Measurements from ENCODE around the gene IGF2R. TPM values are rescaled to one million over a fixed set of nuclear protein-coding genes. Genes with fewer than 3 reads are reported as not detected.
"Not testable (repeated sequence)": the region's sequence is repeated elsewhere in the genome, so short reads cannot be mapped to it uniquely, and the experiment has no call there.

The IGF2R gene
- total RNA-seq, 2 donors from 2014 or later: 50.8 TPM

- WGBS, 2 donors: 95 to 98% methylated on average over 7 of the region's 7 CpGs
- intact Hi-C loops (cut with DNase I): no loop called here
- Histone ChIP-seq H3K9me3 (no peaks in the 10 kb centered on the region), H3K4me3 (no peak overlapping the region), H3K27ac (no peak overlapping the region), H3K36me3 (replicated peaks in 1 of 2; ENCODE audit: insufficient read depth in 1 of 2, low read depth in 2 of 2) (peaks cover 25 to 57% of the 10 kb centered on the region in 2 donors), H3K27me3 (no peaks in the 10 kb centered on the region), H3K4me1 (no peaks in the 10 kb centered on the region)
- ATAC-seq: no peak
- DNase-seq: no peak
- TF ChIP-seq POLR2A (IDR thresholded peaks at IDR 0.05): no peak
- TF ChIP-seq CTCF (IDR thresholded peaks at IDR 0.05): no peak
Measured at GRCh38 chr6:160089534-160089897, 120.6 kb downstream of the IGF2R start.

DNA sequence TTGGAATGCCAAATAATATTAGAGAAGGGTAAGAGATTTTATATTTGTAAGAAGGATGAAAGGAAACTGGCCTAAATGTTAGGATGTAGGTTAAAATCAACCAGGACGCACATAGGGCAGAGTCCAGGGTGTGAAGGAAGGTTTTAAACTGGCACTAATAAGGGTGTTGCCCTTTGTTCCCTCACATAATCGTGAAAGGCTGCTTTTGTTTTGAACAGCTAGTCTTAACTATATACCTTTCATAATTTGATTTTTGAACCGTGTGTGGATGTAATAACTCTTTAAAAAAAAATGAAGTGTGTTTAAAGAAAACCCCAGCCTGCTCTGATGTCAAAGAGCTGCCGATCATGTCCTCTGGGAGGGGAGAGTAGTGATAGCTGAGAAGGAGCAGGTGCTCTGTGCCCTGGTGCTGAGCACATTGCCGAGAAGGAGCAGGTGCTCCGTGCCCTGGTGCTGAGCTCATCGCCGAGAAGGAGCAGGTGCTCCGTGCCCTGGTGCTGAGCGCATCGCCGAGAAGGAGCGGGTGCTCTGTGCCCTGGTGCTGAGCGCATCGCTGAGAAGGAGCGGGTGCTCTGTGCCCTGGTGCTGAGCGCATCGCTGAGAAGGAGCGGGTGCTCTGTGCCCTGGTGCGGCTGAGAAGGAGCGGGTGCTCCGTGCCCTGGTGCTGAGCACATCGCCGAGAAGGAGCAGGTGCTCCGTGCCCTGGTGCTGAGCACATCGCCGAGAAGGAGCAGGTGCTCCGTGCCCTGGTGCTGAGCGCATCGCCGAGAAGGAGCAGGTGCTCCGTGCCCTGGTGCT is 121.8 kb downstream of the IGF2R start:
- H3K27me3 ChIP-seq; intact Hi-C loops (cut with DNase I); DNase-seq; ATAC-seq; H3K4me1 ChIP-seq; H3K27ac ChIP-seq; H3K9me3 ChIP-seq; H3K4me3 ChIP-seq: not testable (repeated sequence)
- WGBS, 2 donors: 91 to 92% methylated on average over 29 to 31 of the region's 32 CpGs
- H3K36me3 ChIP-seq (replicated peaks in 1 of 2; ENCODE audit: insufficient read depth in 1 of 2, low read depth in 2 of 2): peaks cover 18 to 48% of the 10 kb centered on the region in 2 donors

DNA sequence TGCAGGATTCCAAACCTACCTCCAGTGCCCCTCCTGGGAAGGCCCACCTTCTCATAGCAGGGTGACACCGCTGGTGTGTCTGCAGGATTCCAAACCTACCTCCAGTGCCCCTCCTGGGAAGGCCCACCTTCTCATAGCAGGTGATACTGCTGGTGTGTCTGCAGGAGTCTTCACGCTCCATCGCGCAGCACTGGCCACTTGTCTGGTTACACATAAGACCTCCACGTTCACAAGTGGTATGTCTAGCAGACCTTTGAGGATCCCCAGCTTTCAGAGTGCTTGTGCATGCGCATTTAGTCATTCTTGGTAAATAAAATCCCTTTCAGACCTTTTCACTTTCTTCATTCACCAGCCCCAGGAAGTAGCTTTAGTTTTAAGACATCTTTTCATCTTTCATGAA is 123.3 kb downstream of the IGF2R start:
- intact Hi-C loops (cut with DNase I); H3K4me3 ChIP-seq: not testable (repeated sequence)
- H3K36me3 ChIP-seq (replicated peaks in 1 of 2; ENCODE audit: insufficient read depth in 1 of 2, low read depth in 2 of 2): peaks cover 18 to 48% of the 10 kb centered on the region in 2 donors

DNA sequence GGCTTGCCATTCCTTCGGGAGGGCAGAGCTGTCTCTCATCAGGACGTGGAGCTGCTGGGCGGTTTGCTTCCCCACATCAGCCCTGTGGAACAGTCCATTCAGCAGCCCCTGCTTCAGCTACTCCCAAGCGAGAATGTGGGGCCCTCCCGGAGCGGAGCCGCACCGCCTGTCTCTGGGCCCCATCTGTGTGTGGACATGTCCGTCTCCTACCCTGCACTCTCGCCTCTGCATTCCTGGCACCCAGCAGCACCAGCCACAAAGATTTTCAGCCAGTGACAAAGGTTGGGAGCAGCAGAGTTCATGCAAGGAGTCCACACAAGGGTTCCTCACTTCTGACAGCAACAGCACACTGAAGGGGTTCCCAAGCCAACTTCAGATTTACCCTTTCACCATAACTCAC is 123.7 kb downstream of the IGF2R start:
- TF ChIP-seq POLR2A (IDR thresholded peaks at IDR 0.05): no peak
- no peak for TF ChIP-seq CTCF (IDR thresholded peaks at IDR 0.05)
- H3K9me3 ChIP-seq: no peaks in the 10 kb centered on the region
- no peak overlapping the region for H3K27ac ChIP-seq
- H3K36me3 ChIP-seq (replicated peaks in 1 of 2; ENCODE audit: insufficient read depth in 1 of 2, low read depth in 2 of 2): peaks cover 18 to 48% of the 10 kb centered on the region in 2 donors
- 91 to 92% methylated on average over 10 of the region's 10 CpGs for WGBS, 2 donors
- ATAC-seq (no peak), DNase-seq (no peak)
- H3K4me1 ChIP-seq: no peaks in the 10 kb centered on the region
- H3K27me3 ChIP-seq: no peaks in the 10 kb centered on the region
- intact Hi-C loops (cut with DNase I): no loop called here
- H3K4me3 ChIP-seq: no peak overlapping the region

More for the DNA sequence above, 123.3 kb downstream of the IGF2R start:
- not testable (repeated sequence) for H3K9me3 ChIP-seq, ATAC-seq, H3K4me1 ChIP-seq, H3K27ac ChIP-seq, DNase-seq, H3K27me3 ChIP-seq
- WGBS, 2 donors: 94 to 96% methylated on average over 5 of the region's 6 CpGs

DNA sequence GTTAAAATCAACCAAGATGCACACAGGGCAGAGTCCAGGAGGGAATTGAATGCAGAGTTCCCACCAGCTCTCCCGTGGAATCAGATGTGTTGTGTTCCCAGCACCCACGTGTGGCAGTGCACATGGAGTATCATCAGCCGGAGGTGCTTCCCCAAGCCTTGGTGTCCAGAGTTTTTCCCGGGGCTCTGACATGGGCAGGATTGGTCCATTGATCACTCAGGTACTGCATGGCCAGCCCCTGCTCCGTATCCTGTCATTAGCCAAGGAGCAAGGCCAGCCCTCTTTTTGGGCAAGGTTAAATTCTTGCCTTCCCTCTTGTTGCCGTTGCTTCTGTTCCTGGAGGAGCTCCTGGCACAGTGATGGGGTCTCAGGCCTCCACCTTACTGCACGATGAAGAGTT is 124.2 kb downstream of the IGF2R start:
- ATAC-seq: no peak
- Histone ChIP-seq H3K4me1 (no peaks in the 10 kb centered on the region), H3K36me3 (replicated peaks in 1 of 2; ENCODE audit: insufficient read depth in 1 of 2, low read depth in 2 of 2) (peaks cover 18 to 50% of the 10 kb centered on the region in 2 donors), H3K4me3 (no peak overlapping the region), H3K27ac (no peak overlapping the region), H3K9me3 (no peaks in the 10 kb centered on the region), H3K27me3 (no peaks in the 10 kb centered on the region)
- TF ChIP-seq CTCF (IDR thresholded peaks at IDR 0.05) (no peak), POLR2A (IDR thresholded peaks at IDR 0.05) (no peak)
- intact Hi-C loops (cut with DNase I): no loop called here
- 75 to 83% methylated on average over 6 to 7 of the region's 7 CpGs for WGBS, 2 donors
- DNase-seq: no peak

GRCh38 chr6:160093946-160094345 is 125.1 kb downstream of the IGF2R start:
- 87 to 88% methylated on average over 4 of the region's 4 CpGs for WGBS, 2 donors
- no peaks in the 10 kb centered on the region for H3K9me3 ChIP-seq
- no peaks in the 10 kb centered on the region for H3K27me3 ChIP-seq
- intact Hi-C loops (cut with DNase I): no loop called here
- ATAC-seq: no peak
- peaks cover 15 to 49% of the 10 kb centered on the region in 2 donors for H3K36me3 ChIP-seq (replicated peaks in 1 of 2; ENCODE audit: insufficient read depth in 1 of 2, low read depth in 2 of 2)
- DNase-seq: no peak
- H3K4me1 ChIP-seq: no peaks in the 10 kb centered on the region
- H3K4me3 ChIP-seq: no peak overlapping the region
- H3K27ac ChIP-seq: no peak overlapping the region
- TF ChIP-seq POLR2A (IDR thresholded peaks at IDR 0.05): no peak
- TF ChIP-seq CTCF (IDR thresholded peaks at IDR 0.05): no peak
